Mucosa of rectum (tissue), 2 donors: ENCODE measurements around the gene GATAD2A.
"Not testable (repeated sequence)": the region's sequence is repeated elsewhere in the genome, so short reads cannot be mapped to it uniquely, and the experiment has no call there.

Experiments
- H3K27ac ChIP-seq, 2 donors: one replicate each; pipeline ENCODE4 v1.7.0; 2013; ENCODE audit warnings: inconsistent platforms in 2 of 2, low read depth in 2 of 2, low read length in 2 of 2
- H3K27me3 ChIP-seq, 2 donors: one replicate each; pipeline ENCODE4 v1.7.0; 2013; ENCODE audit warnings: low read length in 2 of 2; ENCODE audit not compliant: control insufficient read depth in 2 of 2, insufficient read depth in 2 of 2
- H3K36me3 ChIP-seq, 2 donors: one replicate each; pipeline ENCODE4 v1.7.0; 2013; ENCODE audit warnings: low read length in 2 of 2; ENCODE audit not compliant: control insufficient read depth in 2 of 2, insufficient read depth in 2 of 2
- H3K4me1 ChIP-seq, 2 donors: one replicate each; pipeline ENCODE4 v1.7.0; 2013; ENCODE audit warnings: low read length in 2 of 2, mild to moderate bottlenecking in 1 of 2; ENCODE audit not compliant: control insufficient read depth in 2 of 2, insufficient read depth in 2 of 2
- H3K4me3 ChIP-seq, 2 donors: one replicate each; pipeline ENCODE4 v1.7.0; 2013; ENCODE audit warnings: low read length in 2 of 2
- H3K9ac ChIP-seq, 2 donors: one replicate each; pipeline ENCODE4 v1.7.0; 2013; ENCODE audit warnings: low read length in 2 of 2, low read depth in 1 of 2, mild to moderate bottlenecking in 1 of 2
- H3K9me3 ChIP-seq, 2 donors: one replicate each; pipeline ENCODE4 v1.7.0; 2013; ENCODE audit warnings: low read length in 2 of 2; ENCODE audit not compliant: control insufficient read depth in 2 of 2
- donor health status: healthy.
- donor health status: Normal muscosa, but diverticular disease.

GATAD2A gene

DNA sequence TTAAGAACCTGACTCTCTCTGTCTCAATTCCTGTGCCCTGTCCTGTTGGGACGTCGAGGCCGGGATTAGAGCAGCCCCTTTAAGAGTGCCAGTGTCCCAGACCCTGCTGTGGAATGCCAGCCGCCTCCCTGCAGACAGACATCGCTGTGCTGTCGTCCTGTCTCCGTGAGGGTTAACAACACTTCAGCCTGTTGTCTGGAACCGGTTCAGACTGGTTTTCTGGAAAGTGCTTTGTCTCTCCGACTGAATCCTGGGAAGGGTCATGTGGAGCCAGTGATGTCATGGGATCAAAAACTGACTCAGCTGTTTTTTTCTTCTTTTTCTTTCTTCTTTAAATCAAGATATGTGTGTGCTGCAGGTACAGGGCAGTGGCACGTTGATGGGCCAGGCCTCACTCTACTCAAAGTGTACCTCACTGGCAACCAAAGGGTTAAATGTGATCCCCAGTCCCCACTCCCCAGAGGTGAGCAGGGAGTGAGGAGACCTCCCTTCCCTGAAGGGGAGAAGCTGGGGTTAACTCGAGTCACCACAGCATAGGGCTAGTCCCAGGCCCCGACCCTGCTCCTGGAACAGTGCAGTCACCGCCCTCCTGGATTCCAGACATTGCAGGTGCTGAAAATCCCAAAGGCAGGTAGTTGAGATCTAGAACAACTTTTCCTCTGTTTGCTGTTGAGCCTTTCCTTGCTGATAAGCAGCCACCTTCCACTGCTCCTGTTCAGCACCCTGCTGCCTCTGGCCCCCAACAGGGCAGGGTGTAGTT is 59.0 kb downstream of the GATAD2A start:
- Histone ChIP-seq H3K9me3 (peaks cover 8 to 14% of the 10 kb centered on the region in 2 donors), H3K27me3 (no peaks in the 10 kb centered on the region), H3K9ac (no peak overlapping the region), H3K4me1 (peaks cover 41 to 49% of the 10 kb centered on the region in 2 donors), H3K36me3 (peaks cover 20 to 38% of the 10 kb centered on the region in 2 donors), H3K4me3 (no peak overlapping the region), H3K27ac (peak overlapping the region in 1 of 2 donors; percentile 35)

DNA sequence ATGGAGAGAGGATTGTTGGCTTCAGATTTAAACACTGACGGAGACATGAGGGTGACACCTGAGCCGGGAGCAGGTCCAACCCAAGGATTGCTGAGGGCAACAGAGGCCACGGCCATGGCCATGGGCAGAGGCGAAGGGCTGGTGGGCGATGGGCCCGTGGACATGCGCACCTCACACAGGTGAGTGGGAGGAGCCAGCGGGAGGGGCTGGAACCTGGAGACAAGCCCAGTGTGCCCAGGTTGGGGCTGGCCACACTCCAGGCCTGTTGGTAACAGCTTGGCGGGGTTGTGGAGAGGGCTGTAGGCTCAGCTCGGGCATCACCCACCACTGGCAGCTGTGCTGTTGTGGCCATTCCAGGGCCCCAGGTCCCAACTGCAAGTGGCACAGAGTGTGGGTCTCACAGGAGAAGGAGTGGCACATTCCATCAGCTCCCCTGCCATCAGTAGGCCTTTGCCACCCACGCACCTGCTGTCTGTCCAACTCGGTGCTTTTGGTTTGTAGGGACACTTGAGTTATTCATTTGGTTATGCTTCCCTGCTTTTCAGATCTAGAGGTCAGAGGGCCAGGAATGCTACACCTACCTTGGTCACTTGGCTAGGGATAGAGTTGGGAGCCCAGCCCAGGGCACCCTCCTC is 60.1 kb downstream of the GATAD2A start:
- Histone ChIP-seq H3K27me3 (no peaks in the 10 kb centered on the region), H3K9me3 (peaks cover 8 to 14% of the 10 kb centered on the region in 2 donors), H3K9ac (no peak overlapping the region), H3K4me1 (peaks cover 32 to 41% of the 10 kb centered on the region in 2 donors), H3K27ac (no peak overlapping the region), H3K36me3 (peaks cover 20 to 38% of the 10 kb centered on the region in 2 donors), H3K4me3 (no peak overlapping the region)

DNA sequence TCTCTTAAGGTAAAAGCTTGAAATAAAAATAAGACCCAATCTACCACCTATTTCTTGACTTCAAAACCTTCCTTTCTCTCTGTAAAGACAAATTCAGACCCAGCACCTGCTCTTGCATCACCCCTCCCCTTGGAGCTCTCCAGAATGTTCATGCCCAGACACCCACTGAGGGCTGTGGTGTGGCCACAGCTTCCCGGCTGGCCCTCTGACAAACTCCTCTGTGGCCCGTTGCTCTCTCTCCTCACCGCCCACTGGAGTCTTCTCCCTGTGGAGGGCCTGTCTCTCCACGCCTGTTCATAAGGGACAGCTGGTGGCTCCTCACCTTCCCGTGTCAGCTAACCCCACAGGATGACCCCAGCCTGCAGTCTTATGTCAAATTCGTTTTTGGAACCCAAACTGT is 60.7 kb downstream of the GATAD2A start:
- H3K36me3 ChIP-seq, result peaks cover 20 to 38% of the 10 kb centered on the region in 2 donors
- peaks cover 8 to 14% of the 10 kb centered on the region in 2 donors for H3K9me3 ChIP-seq
- no peaks in the 10 kb centered on the region for H3K27me3 ChIP-seq
- H3K9ac ChIP-seq, result no peak overlapping the region
- H3K27ac ChIP-seq, result no peak overlapping the region
- peaks cover 25 to 40% of the 10 kb centered on the region in 2 donors for H3K4me1 ChIP-seq
- H3K4me3 ChIP-seq, result no peak overlapping the region

DNA sequence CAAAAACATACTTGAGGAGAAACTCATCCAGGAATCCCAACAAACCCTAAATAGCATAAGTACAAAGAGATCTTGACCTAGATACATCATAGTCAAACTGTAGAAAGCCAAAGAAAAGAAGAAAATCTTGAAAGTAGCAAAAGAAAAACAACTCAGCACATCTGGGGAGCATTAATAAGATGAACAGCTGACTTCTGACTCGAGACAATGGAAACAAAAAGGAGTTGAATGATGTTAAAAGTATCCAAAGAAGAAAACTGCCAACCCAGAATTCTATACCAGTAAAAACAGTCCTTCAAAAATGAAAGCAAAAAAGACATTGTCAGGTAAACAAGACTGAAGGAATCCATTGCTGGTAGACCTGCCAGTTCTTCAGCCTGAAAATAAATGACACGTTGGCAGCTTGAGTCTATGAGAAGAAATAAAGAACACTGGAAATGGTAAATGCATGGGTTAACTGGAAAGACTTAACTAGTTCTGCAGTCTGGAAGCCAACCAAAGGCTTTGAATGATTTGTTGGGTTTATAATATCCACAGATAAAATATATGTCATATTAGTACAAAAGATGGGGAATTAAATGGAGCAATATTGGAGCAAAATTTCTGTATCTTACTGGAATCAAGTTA is 63.1 kb downstream of the GATAD2A start:
- Histone ChIP-seq H3K4me1 (peaks cover 6 to 26% of the 10 kb centered on the region in 2 donors), H3K36me3 (peaks cover 20 to 47% of the 10 kb centered on the region in 2 donors)

DNA sequence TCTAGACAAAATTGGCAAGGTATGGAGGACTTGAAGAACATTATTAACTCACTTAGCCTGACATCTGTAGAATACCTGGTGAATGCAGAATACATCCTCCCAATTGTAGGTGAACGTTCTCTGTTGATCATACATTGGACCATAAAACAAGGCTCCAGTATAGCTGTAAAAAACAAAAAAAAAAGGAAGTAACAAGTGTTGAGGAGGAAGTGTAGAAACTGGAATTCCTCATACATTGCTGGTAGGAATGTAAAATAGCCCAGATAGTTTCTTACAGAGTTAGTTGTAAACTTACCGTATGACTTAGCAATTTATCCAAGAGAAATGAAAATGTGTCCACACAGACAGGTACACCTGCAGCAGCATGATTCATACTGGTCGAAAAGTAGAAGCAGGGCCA is 65.1 kb downstream of the GATAD2A start:
- peaks cover 8 to 14% of the 10 kb centered on the region in 2 donors for H3K9me3 ChIP-seq
- H3K27me3 ChIP-seq, result no peaks in the 10 kb centered on the region
- H3K4me1 ChIP-seq, result peaks cover 0 to 13% of the 10 kb centered on the region in 2 donors
- no peak overlapping the region for H3K4me3 ChIP-seq
- peak overlapping the region in 1 of 2 donors; percentile 61 for H3K27ac ChIP-seq
- peaks cover 20 to 42% of the 10 kb centered on the region in 2 donors for H3K36me3 ChIP-seq
- no peak overlapping the region for H3K9ac ChIP-seq

More for the DNA sequence above, 63.1 kb downstream of the GATAD2A start:
- Histone ChIP-seq H3K27me3 (no peaks in the 10 kb centered on the region), H3K9me3 (peaks cover 8 to 14% of the 10 kb centered on the region in 2 donors), H3K4me3 (no peak overlapping the region), H3K9ac (no peak overlapping the region), H3K27ac (no peak overlapping the region)

DNA sequence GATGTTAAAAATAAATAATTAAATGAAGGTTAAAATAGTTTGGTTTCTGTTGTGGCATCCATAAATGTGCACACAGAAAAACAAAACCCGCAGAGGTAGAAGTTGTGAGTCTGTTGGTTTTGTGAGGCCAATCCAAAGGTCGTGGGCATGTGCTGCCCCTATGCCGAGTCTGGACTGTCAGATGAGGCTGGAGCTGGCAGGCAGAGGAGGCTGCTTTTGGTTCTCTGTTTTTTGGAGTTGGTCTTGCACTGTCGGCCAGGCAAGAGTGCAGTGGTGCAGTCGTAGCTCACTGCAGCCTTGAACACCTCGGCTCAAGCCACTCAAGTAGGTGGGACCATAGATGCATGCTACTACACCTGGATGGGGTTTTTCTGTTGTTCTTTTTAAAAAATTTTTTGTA is 66.2 kb downstream of the GATAD2A start:
- Histone ChIP-seq H3K9ac (no peak overlapping the region), H3K27me3 (no peaks in the 10 kb centered on the region), H3K27ac (no peak overlapping the region), H3K4me3 (no peak overlapping the region), H3K36me3 (peaks cover 9 to 31% of the 10 kb centered on the region in 2 donors), H3K4me1 (peaks cover 0 to 13% of the 10 kb centered on the region in 2 donors), H3K9me3 (peaks cover 8 to 14% of the 10 kb centered on the region in 2 donors)

DNA sequence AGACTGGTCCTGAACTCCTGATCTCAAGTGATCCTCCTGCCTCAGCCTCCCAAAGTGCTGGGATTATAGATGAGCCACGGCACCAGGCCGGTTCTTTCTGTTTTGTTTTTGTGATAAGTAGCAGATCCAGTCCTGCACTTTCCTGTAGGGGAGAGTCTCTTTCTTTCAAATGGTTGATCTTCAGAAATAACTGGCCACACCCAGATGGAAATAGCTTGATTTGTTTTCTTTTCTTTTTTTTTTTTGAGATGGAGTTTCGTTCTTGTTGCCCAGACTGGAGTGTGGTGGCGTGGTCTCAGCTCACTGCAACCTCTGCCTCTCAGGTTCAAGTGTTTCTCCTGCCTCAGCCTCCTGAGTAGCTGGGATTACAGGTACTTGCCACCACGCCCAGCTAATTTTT is 66.6 kb downstream of the GATAD2A start:
- H3K27ac ChIP-seq, H3K27me3 ChIP-seq, H3K4me3 ChIP-seq, H3K9ac ChIP-seq: not testable (repeated sequence)
- Histone ChIP-seq H3K9me3 (peaks cover 8 to 11% of the 10 kb centered on the region in 2 donors), H3K4me1 (peaks cover 0 to 13% of the 10 kb centered on the region in 2 donors), H3K36me3 (peaks cover 7 to 29% of the 10 kb centered on the region in 2 donors)

DNA sequence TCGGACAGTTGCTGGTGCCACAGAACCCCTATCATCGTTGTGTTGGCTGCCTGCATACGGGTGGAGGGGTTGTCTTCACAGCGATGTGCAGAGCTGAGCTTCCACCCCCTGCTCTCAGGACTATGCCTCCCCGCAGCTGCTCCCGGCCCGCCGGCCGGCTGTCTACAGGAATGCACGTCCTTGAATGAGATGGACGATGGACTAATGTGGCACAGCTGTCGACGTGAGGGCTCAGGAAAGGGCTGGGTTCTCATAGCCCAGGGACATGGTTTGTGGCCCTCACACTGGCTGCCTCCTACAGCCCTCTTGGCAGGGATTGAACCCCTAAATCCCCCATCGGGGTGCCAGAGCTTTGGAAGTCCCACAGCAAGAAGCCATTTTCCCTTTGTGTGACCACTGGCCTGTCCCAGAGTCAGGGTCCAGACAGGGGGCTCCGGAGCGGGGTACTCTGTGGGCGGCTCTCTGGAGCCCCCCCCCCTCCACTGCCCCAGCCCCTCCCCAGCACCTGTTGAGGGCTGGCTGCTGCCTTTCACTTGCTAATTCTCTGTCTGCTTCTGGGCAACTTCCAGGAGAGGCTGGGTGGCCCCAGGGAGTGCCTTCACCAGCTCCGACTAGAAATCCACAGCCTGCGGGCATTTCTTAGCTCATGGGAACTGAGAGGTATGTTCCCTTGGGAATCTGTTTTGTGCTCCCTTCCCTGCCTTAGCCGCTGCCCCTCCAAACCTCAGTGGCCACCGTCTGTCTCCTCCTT is 69.7 kb downstream of the GATAD2A start:
- Histone ChIP-seq H3K9me3 (no peaks in the 10 kb centered on the region), H3K36me3 (peaks cover 3 to 16% of the 10 kb centered on the region in 2 donors), H3K4me1 (peaks cover 5 to 24% of the 10 kb centered on the region in 2 donors), H3K9ac (no peak overlapping the region), H3K4me3 (no peak overlapping the region), H3K27me3 (no peaks in the 10 kb centered on the region), H3K27ac (no peak overlapping the region)

DNA sequence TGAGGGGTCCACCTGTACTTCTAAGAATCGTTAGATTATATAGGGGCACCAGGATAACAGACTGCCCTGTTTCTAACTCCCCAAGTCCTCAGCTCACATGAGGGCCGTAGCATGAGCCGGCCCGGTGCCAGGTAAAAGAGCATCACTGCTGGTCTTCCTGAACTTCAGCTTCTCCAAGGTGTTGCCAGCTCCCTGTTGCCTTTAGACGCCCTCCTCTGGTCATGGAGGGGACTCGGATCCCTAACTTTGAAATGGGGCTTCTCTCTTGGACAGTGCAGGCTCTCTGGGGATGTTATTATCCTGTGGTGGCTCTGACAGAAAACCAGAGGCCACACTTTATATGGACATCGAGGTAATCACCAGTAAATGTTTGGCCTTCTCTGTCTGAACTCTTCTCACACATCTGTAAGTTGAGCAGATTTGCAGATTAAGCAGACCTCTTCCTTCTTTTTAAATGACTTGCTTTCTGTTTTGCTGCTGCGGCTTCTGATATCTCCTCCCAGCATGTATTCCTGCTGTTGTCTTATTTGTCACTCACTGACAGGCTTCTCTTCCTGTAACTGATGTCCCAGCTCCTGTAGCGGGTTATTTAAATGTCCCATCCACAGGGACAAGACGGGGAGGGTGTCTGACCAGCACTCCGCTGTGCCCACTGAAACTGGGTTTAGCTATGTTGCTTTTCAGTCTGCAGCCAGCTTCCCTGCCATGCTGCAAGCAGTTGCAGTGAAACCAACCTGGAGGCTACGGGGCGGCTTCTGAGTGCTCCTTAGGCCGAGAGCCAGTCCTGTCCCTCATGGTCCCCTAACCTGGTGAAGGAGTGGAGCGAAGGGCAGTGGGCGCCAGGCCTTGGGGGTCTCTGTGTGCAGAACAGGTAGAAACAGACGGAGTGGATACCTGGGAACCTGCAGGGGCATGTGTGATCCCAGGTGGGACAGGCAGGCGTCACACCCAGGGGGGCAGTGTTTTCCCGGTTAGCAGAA is 70.7 kb downstream of the GATAD2A start:
- Histone ChIP-seq H3K4me1 (peaks cover 5 to 20% of the 10 kb centered on the region in 2 donors), H3K36me3 (peaks cover 3 to 16% of the 10 kb centered on the region in 2 donors), H3K27me3 (no peaks in the 10 kb centered on the region), H3K9ac (no peak overlapping the region), H3K27ac (no peak overlapping the region), H3K9me3 (no peaks in the 10 kb centered on the region), H3K4me3 (no peak overlapping the region)
